DND-41 (cell line): ENCODE data around the gene MAN2C1.

Source experiments
- CTCF ChIP-seq: IDR thresholded peaks from 2 replicates; pipeline ENCODE4 v1.5.1; 2012; ENCODE audit warnings: borderline replicate concordance, low read length, moderate library complexity, mild to moderate bottlenecking; ENCODE audit not compliant: poor library complexity, severe bottlenecking; ENCODE audit errors: extremely low read depth
- EZH2 ChIP-seq: IDR thresholded peaks from 3 replicates; pipeline ENCODE4 v1.6.1; 2012; ENCODE audit warnings: borderline replicate concordance, low read depth, mild to moderate bottlenecking, moderate library complexity, low read length, inconsistent platforms; ENCODE audit not compliant: severe bottlenecking

GRCh38 chr15:75328493-75329314 lies 39.7 kb downstream of the MAN2C1 start:
- TF ChIP-seq CTCF: no peak
- TF ChIP-seq EZH2: no peak
